Measurements from ENCODE around the gene CCNI2.

Gene CCNI2

GRCh38 chr5:132748522-132749000 is 1.3 kb downstream of the CCNI2 start:
- no peaks in the 10 kb centered on the region for H3K27me3 ChIP-seq (ENCODE audit: control insufficient read depth, insufficient read depth, low read length)
- no peak for TF ChIP-seq CTCF (IDR thresholded peaks at IDR 0.05)
- no peak overlapping the region for H3K9ac ChIP-seq
- H3K4me3 ChIP-seq (ENCODE audit: low read depth, low read length), result no peak overlapping the region
- H3K79me2 ChIP-seq, result no peaks in the 10 kb centered on the region
- H3K36me3 ChIP-seq (ENCODE audit: control insufficient read depth, insufficient read depth, low read length), result no peaks in the 10 kb centered on the region
- H3K27ac ChIP-seq, result no peak overlapping the region
- H3K4me1 ChIP-seq, result peaks cover 3% of the 10 kb centered on the region
- no peak overlapping the region for H3K4me2 ChIP-seq (ENCODE audit: low read length)
- no peak overlapping the region for H2AFZ ChIP-seq
- no peaks in the 10 kb centered on the region for H3K9me3 ChIP-seq (ENCODE audit: control insufficient read depth, low read length)

GRCh38 chr5:132749506-132749905 is 2.3 kb downstream of the CCNI2 start:
- Histone ChIP-seq H3K36me3 (ENCODE audit: control insufficient read depth, insufficient read depth, low read length) (no peaks in the 10 kb centered on the region), H3K4me2 (ENCODE audit: low read length) (no peak overlapping the region), H3K9me3 (ENCODE audit: control insufficient read depth, low read length) (no peaks in the 10 kb centered on the region), H3K4me1 (peaks cover 3% of the 10 kb centered on the region), H2AFZ (no peak overlapping the region), H3K27ac (no peak overlapping the region), H3K9ac (no peak overlapping the region), H3K4me3 (ENCODE audit: low read depth, low read length) (no peak overlapping the region), H3K27me3 (ENCODE audit: control insufficient read depth, insufficient read depth, low read length) (no peaks in the 10 kb centered on the region), H3K79me2 (no peaks in the 10 kb centered on the region)
- no peak for TF ChIP-seq CTCF (IDR thresholded peaks at IDR 0.05)

- Histone ChIP-seq H3K27me3 (ENCODE audit: control insufficient read depth, insufficient read depth, low read length) (no peaks in the 10 kb centered on the region), H3K36me3 (ENCODE audit: control insufficient read depth, insufficient read depth, low read length) (no peaks in the 10 kb centered on the region), H3K4me2 (ENCODE audit: low read length) (no peak overlapping the region), H3K4me3 (ENCODE audit: low read depth, low read length) (no peak overlapping the region), H3K9ac (no peak overlapping the region), H2AFZ (no peak overlapping the region), H3K4me1 (peaks cover 3% of the 10 kb centered on the region), H3K9me3 (ENCODE audit: control insufficient read depth, low read length) (no peaks in the 10 kb centered on the region), H3K79me2 (no peaks in the 10 kb centered on the region), H3K27ac (no peak overlapping the region)
- no peak for TF ChIP-seq CTCF (IDR thresholded peaks at IDR 0.05)
Measured at GRCh38 chr5:132750471-132751230, 3.4 kb downstream of the CCNI2 start.

- no peaks in the 10 kb centered on the region for H3K9me3 ChIP-seq (ENCODE audit: control insufficient read depth, low read length)
- no peak overlapping the region for H3K4me3 ChIP-seq (ENCODE audit: low read depth, low read length)
- no peaks in the 10 kb centered on the region for H3K79me2 ChIP-seq
- no peaks in the 10 kb centered on the region for H3K36me3 ChIP-seq (ENCODE audit: control insufficient read depth, insufficient read depth, low read length)
- H3K27ac ChIP-seq, result no peak overlapping the region
- H3K27me3 ChIP-seq (ENCODE audit: control insufficient read depth, insufficient read depth, low read length), result no peaks in the 10 kb centered on the region
- TF ChIP-seq CTCF (IDR thresholded peaks at IDR 0.05), result no peak
- H2AFZ ChIP-seq, result no peak overlapping the region
- no peak overlapping the region for H3K9ac ChIP-seq
- no peak overlapping the region for H3K4me2 ChIP-seq (ENCODE audit: low read length)
- peaks cover 3% of the 10 kb centered on the region for H3K4me1 ChIP-seq
Measured at GRCh38 chr5:132751444-132751843, 4.2 kb downstream of the CCNI2 start.

Measured in parathyroid adenoma (tissue), 2 donors.